HepG2 (cell line): ENCODE data around the gene SRSF8. TPM values are rescaled to one million over a fixed set of nuclear protein-coding genes. Genes with fewer than 3 reads are reported as not detected.

Source experiments
- ATAC-seq: fragments of 200-7000 bp; cut with Tn5 transposase; 3 replicates; pipeline ENCODE4 v1.9.1; 2020; ENCODE audit warnings: mild to moderate bottlenecking, moderate library complexity
- BruUV-seq: library from RNA; stranded (reverse); fragments of 400-500 nt; replicated peaks from 2 replicates; lab custom pipeline; 2021; lab: Mats Ljungman, UMichigan
- CTCF ChIA-PET: fragments of 300-600 bp; formaldehyde crosslinking; extraction: SDS; loops from one replicate; lab custom pipeline; 2021; ENCODE audit warnings: low total read pairs, inconsistent platforms, low intra/inter-chr PET ratio; lab: Yijun Ruan, JAX
- POLR2A ChIA-PET: fragments of 350-600 bp; sonication (Branson Sonifier 250); formaldehyde crosslinking; loops from one replicate; lab custom pipeline; 2020; ENCODE audit warnings: antibody characterized with exemption, inconsistent platforms; lab: Yijun Ruan, JAX
- DNase-seq: peaks from one replicate; pipeline ENCODE4 v3.0.0-alpha.2; 2015; ENCODE audit warnings: low spot score
- FAIRE-seq: peaks from 3 replicates; lab custom pipeline; 2011; peaks lifted over from hg19 to GRCh38; lab: Jason Lieb, UNC
- H2AFZ ChIP-seq: one replicate; pipeline ENCODE4 v1.6.1; 2011; ENCODE audit warnings: low read length, inconsistent platforms
- H3K27ac ChIP-seq: fragments of 300-600 bp; 3 replicates; pipeline ENCODE4 v1.8.0; 2011; ENCODE audit warnings: mixed run types, mild to moderate bottlenecking, mixed read lengths, low read length, inconsistent platforms; ENCODE audit not compliant: insufficient read depth; ENCODE audit errors: extremely low read length
- H3K27me3 ChIP-seq, 2 experiments: fragments of 200-600 bp in 1 of 2; 2 replicates in 1 of 2; 3 replicates in 1 of 2; pipeline versions ENCODE4 v1.6.0 to v1.8.0; 2011; ENCODE audit warnings: low read length in 2 of 2, mild to moderate bottlenecking in 2 of 2, moderate library complexity in 2 of 2, inconsistent platforms in 1 of 2; ENCODE audit not compliant: insufficient read depth in 2 of 2, control insufficient read depth in 1 of 2
- H3K36me3 ChIP-seq, 2 experiments: fragments of 200-600 bp in 1 of 2; replicated peaks in 1 of 2; 2 replicates in 1 of 2; 3 replicates in 1 of 2; pipeline versions ENCODE4 v1.5.1 to v1.8.0; 2011; ENCODE audit warnings: low read length in 2 of 2, inconsistent platforms in 1 of 2; ENCODE audit not compliant: insufficient read depth in 2 of 2, control insufficient read depth in 1 of 2
- H3K4me1 ChIP-seq: 2 replicates; pipeline ENCODE4 v1.5.1; 2012; ENCODE audit warnings: low read length, inconsistent platforms; ENCODE audit not compliant: insufficient read depth
- H3K4me2 ChIP-seq: 2 replicates; pipeline ENCODE4 v1.6.0; 2011; ENCODE audit warnings: low read depth, low read length, inconsistent platforms
- H3K4me3 ChIP-seq, 3 experiments: fragments of 200-600 bp in 1 of 3; sonication (generic), shearing (Covaris generic) in 1 of 3; replicated peaks in 1 of 3; 2 replicates each; pipeline ENCODE4 v1.5.1; 2011 to 2016; ENCODE audit warnings: low read length in 3 of 3, inconsistent platforms in 2 of 3, low read depth in 2 of 3, mild to moderate bottlenecking in 2 of 3, control low read depth in 1 of 3, mixed read lengths in 1 of 3; ENCODE audit not compliant: insufficient read depth in 1 of 3
- H3K79me2 ChIP-seq: one replicate; pipeline ENCODE4 v1.6.1; 2011; ENCODE audit warnings: low read length, inconsistent platforms; ENCODE audit not compliant: insufficient read depth
- H3K9ac ChIP-seq: 2 replicates; pipeline ENCODE4 v1.6.0; 2011; ENCODE audit warnings: mild to moderate bottlenecking, low read depth, low read length, inconsistent platforms; ENCODE audit not compliant: insufficient read depth
- H3K9me3 ChIP-seq: 2 replicates; pipeline ENCODE4 v1.5.1; 2012; ENCODE audit warnings: mild to moderate bottlenecking, low read length
- H4K20me1 ChIP-seq: 2 replicates; pipeline ENCODE4 v1.6.0; 2011; ENCODE audit warnings: inconsistent platforms, mild to moderate bottlenecking, low read length, moderate library complexity; ENCODE audit not compliant: insufficient read depth
- ATM ChIP-seq: fragments of 450-650 bp; IDR thresholded peaks from 2 replicates; pipeline ENCODE4 v1.7.1; 2017; ENCODE audit warnings: mild to moderate bottlenecking, borderline replicate concordance
- ESRRA ChIP-seq: sonication (generic); formaldehyde crosslinking; IDR thresholded peaks from 2 replicates; pipeline ENCODE4 v1.5.1; 2020; ENCODE audit warnings: mild to moderate bottlenecking, low read depth, missing genetic modification reagents
- FOXO1 ChIP-seq: sonication (generic); formaldehyde crosslinking; IDR thresholded peaks from 2 replicates; pipeline ENCODE4 v1.4.0; 2020; ENCODE audit warnings: missing genetic modification reagents
- IKZF1 ChIP-seq: fragments of 450-650 bp; IDR thresholded peaks from 2 replicates; pipeline ENCODE4 v1.7.1; 2016
- NFATC3 ChIP-seq: sonication (generic); formaldehyde crosslinking; IDR thresholded peaks from 2 replicates; pipeline ENCODE4 v1.5.1; 2020; ENCODE audit warnings: mild to moderate bottlenecking, missing genetic modification reagents
- RAD21 ChIP-seq: fragments of 450-650 bp; formaldehyde crosslinking; IDR thresholded peaks from 2 replicates; pipeline ENCODE4 v1.5.0; 2020; ENCODE audit warnings: mild to moderate bottlenecking
- REL ChIP-seq: sonication (generic); formaldehyde crosslinking; conservative IDR thresholded peaks from 2 replicates; pipeline ENCODE4 v1.8.0; 2022; ENCODE audit warnings: mild to moderate bottlenecking, missing genetic modification reagents, moderate library complexity
- SIX1 ChIP-seq: sonication (generic); formaldehyde crosslinking; IDR thresholded peaks from 2 replicates; pipeline ENCODE4 v1.4.0; 2020; ENCODE audit warnings: missing genetic modification reagents, borderline replicate concordance
- ZNF234 ChIP-seq: sonication (generic); formaldehyde crosslinking; conservative IDR thresholded peaks from 2 replicates; pipeline ENCODE4 v1.5.1; 2020; ENCODE audit warnings: mild to moderate bottlenecking, missing genetic modification reagents
- ZNF549 ChIP-seq: sonication (generic); formaldehyde crosslinking; IDR thresholded peaks from 2 replicates; pipeline ENCODE4 v1.5.0; 2020; ENCODE audit warnings: missing genetic modification reagents
- ZNF550 ChIP-seq: sonication (generic); formaldehyde crosslinking; IDR thresholded peaks from 2 replicates; pipeline ENCODE4 v1.4.0; 2020; ENCODE audit warnings: mild to moderate bottlenecking, missing genetic modification reagents, borderline replicate concordance
- ZNF615 ChIP-seq: sonication (generic); formaldehyde crosslinking; IDR thresholded peaks from 2 replicates; pipeline ENCODE4 v1.5.0; 2020; ENCODE audit warnings: mild to moderate bottlenecking, missing genetic modification reagents, borderline replicate concordance
- WGBS: methylation state at CpG from one replicate; pipeline ENCODE4 v1.1.6; 2017; ENCODE audit warnings: low lambda C conversion rate; 5-methylcytosine and 5-hydroxymethylcytosine counted together
- in situ Hi-C: cut with HindIII; loops from 2 replicates; pipeline ENCODE4 v1.10.0; 2017; ENCODE audit warnings: low pct_unique_long_range_greater_than_20kb; ENCODE audit not compliant: extremely low pct_ligation_motif_present
- intact Hi-C: fragments of 100-400 bp; cut with micrococcal nuclease; formaldehyde crosslinking; loops from one replicate; pipeline ENCODE4 v1.10.0; 2022; ENCODE audit not compliant: unreplicated experiment
- polyA plus RNA-seq, 8 experiments: library from polyadenylated mRNA; depleted of rRNA in 3 of 8; stranded (reverse) in 7 of 8; unstranded in 1 of 8; fragments of >200 nt; fragmentation: Illumina TruSeq in 4 of 8; extraction: Trizol in 4 of 8; gene quantifications; 2 replicates each; pipeline versions ENCODE4 v1.2.1 to v1.2.3, GENCODE V29; 2011 to 2016; ENCODE audit warnings: low read depth in 4 of 8, missing spikeins in 1 of 8, mixed read lengths in 1 of 8; ENCODE audit not compliant: insufficient read depth in 1 of 8
- total RNA-seq, 5 experiments: library from RNA; depleted of rRNA; stranded (reverse); fragments of >200 nt; fragmentation: Illumina TruSeq; extraction: Trizol; gene quantifications; 2 replicates each; pipeline ENCODE4 v1.2.3, GENCODE V29; 2016; ENCODE audit warnings: low read depth in 1 of 5
- TF ChIP-seq, protein P1 (sequence below): sonication (generic); formaldehyde crosslinking; IDR thresholded peaks from 2 replicates; pipeline ENCODE4 v1.4.0; 2020; ENCODE audit warnings: mild to moderate bottlenecking, missing genetic modification reagents, borderline replicate concordance

Gene SRSF8
- total and polyA plus RNA-seq, 2 of the 13 experiments (the other 11 are each of a cell fraction or from before 2014, with no cell fraction given): 21.8 to 25.8 TPM

- no peaks in the 10 kb centered on the region for H3K36me3 ChIP-seq
- no peak overlapping the region for H3K4me2 ChIP-seq
- H3K9me3 ChIP-seq: no peaks in the 10 kb centered on the region
- intact Hi-C loops (no loop called here), in situ Hi-C loops (loop anchor here (25.0 kb wide), 1 partner anchor 141 kb away; the partner anchor contains the start of gene SESN3)
- H3K9ac ChIP-seq: no peak overlapping the region
- no peaks in the 10 kb centered on the region for H3K79me2 ChIP-seq
- no peaks in the 10 kb centered on the region for H3K27me3 ChIP-seq
- whole genome bisulfite sequencing: 79% methylated on average over 4 of the region's 4 CpGs
- no TSS peak for BruUV-seq
- H3K27ac ChIP-seq: no peak overlapping the region
- FAIRE-seq: no peak
- H3K4me3 ChIP-seq: no peak overlapping the region
- no peak overlapping the region for H2AFZ ChIP-seq
- ATAC-seq: no peak
- TF ChIP-seq ESRRA (CRISPR knock-in tag): no peak
- TF ChIP-seq ATM: no peak
- TF ChIP-seq REL: no peak
- TF ChIP-seq, protein P1, sequence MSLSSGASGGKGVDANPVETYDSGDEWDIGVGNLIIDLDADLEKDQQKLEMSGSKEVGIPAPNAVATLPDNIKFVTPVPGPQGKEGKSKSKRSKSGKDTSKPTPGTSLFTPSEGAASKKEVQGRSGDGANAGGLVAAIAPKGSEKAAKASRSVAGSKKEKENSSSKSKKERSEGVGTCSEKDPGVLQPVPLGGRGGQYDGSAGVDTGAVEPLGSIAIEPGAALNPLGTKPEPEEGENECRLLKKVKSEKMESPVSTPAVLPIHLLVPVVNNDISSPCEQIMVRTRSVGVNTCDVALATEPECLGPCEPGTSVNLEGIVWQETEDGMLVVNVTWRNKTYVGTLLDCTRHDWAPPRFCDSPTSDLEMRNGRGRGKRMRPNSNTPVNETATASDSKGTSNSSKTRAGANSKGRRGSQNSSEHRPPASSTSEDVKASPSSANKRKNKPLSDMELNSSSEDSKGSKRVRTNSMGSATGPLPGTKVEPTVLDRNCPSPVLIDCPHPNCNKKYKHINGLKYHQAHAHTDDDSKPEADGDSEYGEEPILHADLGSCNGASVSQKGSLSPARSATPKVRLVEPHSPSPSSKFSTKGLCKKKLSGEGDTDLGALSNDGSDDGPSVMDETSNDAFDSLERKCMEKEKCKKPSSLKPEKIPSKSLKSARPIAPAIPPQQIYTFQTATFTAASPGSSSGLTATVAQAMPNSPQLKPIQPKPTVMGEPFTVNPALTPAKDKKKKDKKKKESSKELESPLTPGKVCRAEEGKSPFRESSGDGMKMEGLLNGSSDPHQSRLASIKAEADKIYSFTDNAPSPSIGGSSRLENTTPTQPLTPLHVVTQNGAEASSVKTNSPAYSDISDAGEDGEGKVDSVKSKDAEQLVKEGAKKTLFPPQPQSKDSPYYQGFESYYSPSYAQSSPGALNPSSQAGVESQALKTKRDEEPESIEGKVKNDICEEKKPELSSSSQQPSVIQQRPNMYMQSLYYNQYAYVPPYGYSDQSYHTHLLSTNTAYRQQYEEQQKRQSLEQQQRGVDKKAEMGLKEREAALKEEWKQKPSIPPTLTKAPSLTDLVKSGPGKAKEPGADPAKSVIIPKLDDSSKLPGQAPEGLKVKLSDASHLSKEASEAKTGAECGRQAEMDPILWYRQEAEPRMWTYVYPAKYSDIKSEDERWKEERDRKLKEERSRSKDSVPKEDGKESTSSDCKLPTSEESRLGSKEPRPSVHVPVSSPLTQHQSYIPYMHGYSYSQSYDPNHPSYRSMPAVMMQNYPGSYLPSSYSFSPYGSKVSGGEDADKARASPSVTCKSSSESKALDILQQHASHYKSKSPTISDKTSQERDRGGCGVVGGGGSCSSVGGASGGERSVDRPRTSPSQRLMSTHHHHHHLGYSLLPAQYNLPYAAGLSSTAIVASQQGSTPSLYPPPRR (CRISPR knock-in tag): no peak
- no peak for TF ChIP-seq ZNF234 (CRISPR knock-in tag)
- no peak for TF ChIP-seq SIX1 (CRISPR knock-in tag)
- no peak for TF ChIP-seq IKZF1
- no peak for TF ChIP-seq NFATC3 (CRISPR knock-in tag)
- TF ChIP-seq ZNF615 (CRISPR knock-in tag): no peak
- TF ChIP-seq RAD21 (CRISPR knock-in tag): no peak
- no peak for TF ChIP-seq ZNF550 (CRISPR knock-in tag)
- no peak for TF ChIP-seq FOXO1 (CRISPR knock-in tag)
- TF ChIP-seq ZNF549 (CRISPR knock-in tag): no peak
- POLR2A ChIA-PET: interaction anchor here (1.0 kb wide), 1 partner anchor 29 kb away, joined by 3 read pairs; the partner anchor contains the start of gene SRSF8
- DNase-seq: no peak
- H3K4me1 ChIP-seq: peaks cover 28% of the 10 kb centered on the region
- CTCF ChIA-PET: no interaction called here
- H4K20me1 ChIP-seq: no peaks in the 10 kb centered on the region
Measured at GRCh38 chr11:95095858-95096587, 29.3 kb downstream of the SRSF8 start.
